GM21360 (cell line): Measurements from ENCODE around the gene SAMD4A.
A peak's percentile ranks its signal among the peaks of the same experiment; 100 is the strongest.

Experiments used
- ATAC-seq: cut with Tn5 transposase; IDR thresholded peaks from one replicate; pipeline ENCODE4 v1.9.1; 2021; ENCODE audit warnings: mild to moderate bottlenecking, moderate library complexity; ENCODE audit not compliant: unreplicated experiment

Gene SAMD4A

GRCh38 chr14:54773171-54774006 is 206.5 kb downstream of the SAMD4A start:
- ATAC-seq: peak; percentile 65

DNA sequence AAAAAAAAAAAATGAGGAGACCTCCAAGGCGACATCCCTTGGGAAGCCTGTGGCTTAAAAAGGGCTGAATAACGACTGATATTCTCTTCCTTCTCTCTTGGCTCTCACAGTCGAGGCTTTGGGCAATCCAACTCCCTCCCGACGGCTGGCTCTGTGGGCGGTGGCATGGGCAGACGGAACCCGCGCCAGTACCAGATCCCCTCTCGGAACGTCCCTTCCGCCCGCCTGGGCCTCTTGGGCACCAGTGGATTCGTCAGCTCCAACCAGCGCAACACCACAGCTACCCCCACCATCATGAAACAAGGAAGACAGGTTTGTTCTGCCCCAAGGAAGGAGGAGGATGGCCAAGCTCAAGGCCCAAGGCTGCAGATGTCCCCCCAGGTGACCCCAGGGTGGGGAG is 207.9 kb downstream of the SAMD4A start:
- ATAC-seq: no peak

DNA sequence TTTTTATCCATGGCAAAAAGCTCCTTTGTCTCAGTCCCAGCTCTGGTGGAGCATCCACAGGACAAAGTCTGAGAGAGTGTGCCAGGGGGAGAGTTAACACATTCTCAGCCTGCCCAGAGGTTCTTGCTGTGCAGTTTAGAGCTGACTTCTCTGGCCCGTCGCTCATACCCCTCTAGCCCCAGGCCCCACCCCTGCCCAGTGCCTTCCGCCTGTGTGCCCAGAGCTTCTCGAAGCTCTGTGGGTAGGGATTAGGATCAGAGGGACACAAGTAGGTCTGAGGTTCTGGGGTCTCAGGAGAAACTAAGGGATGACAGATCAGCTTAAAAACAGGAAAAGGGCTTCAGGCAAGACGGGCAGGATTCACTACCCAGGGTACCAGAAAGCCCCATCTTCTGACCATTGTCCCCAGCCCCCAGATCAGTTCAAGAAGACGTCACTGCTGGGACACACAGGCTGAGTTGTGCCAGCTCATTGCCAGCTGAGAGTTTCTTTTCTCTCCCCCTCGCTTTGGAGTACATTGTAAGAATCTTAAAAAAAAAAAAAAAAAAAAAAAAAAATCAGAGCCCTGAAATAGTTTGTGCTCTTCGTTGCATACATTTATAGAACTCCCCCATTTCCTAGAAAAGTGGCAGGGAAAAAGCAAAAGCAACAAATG is 208.7 kb downstream of the SAMD4A start:
- ATAC-seq: no peak

DNA sequence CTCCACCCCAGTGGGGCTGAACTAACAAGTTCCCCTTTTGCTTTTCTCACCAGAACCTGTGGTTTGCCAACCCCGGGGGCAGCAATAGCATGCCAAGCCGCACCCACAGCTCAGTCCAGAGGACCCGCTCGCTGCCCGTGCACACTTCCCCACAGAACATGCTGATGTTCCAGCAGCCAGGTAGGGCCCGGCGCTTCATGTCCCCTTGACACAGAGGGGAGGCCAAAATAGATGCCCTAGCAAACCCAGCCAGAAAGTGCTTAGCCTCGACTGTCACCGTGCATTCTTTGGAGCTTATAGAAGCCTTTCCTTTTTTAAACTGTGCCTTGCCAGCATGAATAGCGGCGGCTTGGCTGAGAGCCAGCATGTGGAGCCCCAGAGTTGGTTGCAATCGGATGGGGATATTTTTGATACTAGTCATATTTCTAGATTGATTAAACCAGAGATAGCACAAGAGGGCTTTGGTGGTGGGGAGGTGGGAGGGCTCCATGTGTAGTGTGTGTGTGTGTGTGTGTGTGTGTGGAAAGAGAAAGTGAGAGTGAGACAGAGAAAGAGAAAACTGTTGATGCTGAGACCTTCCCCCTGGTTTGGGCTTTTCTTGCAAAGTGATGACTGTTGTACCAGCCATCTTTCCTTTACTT is 209.6 kb downstream of the SAMD4A start:
- no peak for ATAC-seq

- ATAC-seq: no peak
Measured at GRCh38 chr14:54777395-54777794, 210.5 kb downstream of the SAMD4A start.

- ATAC-seq: no peak
Measured at GRCh38 chr14:54778618-54779345, 211.9 kb downstream of the SAMD4A start.

DNA sequence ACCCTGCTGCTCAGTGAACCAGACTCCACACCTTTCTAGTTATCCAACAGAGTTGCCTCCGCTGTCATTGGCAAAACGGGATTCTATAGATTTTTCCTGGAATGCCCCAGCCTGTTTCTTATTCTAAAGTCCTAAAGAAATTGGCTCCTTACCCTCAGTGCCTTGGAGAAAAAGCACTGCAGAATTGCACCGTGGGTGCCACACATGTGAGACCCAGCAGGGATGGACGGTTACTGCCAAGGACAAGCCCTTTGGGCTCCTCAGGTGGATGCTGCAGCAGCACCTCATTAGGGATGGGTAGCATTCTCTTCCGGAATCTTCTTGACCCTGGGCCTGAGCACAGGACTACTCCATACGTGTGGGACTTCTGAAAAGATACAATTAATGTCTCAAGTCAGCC is 214.2 kb downstream of the SAMD4A start:
- no peak for ATAC-seq

DNA sequence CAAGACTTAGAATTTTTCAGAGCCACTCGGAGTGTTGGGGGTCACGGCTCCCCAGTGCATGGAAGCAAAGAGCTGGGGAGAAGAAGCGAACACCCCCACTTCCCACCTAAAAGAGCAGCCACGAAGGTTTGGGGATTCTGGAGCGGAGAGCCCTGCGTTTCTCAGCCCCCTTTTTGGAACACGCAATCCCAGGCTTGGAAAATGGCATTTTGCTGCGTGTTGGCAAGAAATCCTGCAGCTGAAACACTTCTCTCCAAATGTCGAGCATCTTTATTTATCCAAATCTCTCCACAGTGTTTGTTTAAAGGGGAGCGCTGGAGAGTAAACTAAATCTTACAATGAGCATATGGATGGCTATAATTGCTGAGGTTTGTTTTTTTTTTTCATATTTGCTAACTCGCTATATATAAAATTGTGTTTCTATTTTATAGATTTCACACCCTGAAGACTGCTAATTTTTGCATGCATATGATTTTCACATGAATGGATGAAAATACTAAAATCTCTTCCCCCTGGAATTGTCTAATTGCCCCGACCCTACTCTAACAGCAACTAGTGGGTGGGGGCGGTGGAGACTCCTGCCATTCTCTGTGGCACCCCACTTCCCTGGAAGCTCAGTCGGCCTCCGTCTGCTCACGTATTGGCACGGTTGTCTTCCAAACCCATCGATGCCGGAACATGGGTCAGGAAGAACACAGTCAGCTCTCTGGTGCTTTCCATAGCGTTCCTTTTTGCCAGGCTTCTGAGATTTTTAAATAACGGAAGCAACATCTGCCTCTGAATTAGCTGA is 215.2 kb downstream of the SAMD4A start:
- no peak for ATAC-seq

GRCh38 chr14:54782751-54783659 is 216.1 kb downstream of the SAMD4A start:
- ATAC-seq: peak; percentile 84

DNA sequence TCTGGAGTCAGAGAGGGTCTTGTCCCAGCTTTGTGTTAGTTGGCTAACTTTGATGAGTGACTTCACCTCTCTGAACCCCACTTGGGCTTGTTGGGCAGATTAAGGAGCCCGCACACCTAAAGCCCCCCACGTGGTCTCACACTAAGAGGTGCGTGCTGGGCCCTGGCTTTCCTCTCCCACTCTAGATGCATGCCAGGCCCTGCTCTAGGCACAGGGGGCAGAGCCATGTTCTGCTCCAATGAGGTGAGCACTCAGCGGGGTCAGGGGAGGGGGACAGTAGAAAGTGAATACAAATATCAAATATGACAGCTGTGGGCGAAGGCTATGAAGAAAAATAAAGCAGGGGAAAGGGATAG is 216.7 kb downstream of the SAMD4A start:
- ATAC-seq: no peak

DNA sequence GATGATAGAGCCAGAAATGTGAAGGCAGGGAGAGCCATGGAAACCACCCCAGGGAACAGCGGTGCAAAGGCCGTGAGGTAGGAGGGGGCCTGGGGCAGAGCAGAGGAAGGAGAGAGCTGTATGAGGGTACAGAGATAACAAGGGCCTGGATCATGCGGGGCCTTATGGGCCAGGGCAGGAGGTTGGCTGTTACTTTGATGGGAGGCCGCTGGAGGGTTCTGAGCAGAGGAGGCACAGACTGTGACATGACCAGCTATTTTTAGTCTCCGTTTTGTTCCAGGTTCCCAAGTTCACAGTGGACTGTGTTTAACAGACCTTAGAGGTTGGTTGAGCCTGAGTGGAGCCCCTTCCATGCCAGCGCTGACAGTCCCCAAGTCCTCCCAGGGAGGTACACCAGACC is 217.1 kb downstream of the SAMD4A start:
- no peak for ATAC-seq

GRCh38 chr14:54784657-54785056 is 217.7 kb downstream of the SAMD4A start:
- no peak for ATAC-seq

DNA sequence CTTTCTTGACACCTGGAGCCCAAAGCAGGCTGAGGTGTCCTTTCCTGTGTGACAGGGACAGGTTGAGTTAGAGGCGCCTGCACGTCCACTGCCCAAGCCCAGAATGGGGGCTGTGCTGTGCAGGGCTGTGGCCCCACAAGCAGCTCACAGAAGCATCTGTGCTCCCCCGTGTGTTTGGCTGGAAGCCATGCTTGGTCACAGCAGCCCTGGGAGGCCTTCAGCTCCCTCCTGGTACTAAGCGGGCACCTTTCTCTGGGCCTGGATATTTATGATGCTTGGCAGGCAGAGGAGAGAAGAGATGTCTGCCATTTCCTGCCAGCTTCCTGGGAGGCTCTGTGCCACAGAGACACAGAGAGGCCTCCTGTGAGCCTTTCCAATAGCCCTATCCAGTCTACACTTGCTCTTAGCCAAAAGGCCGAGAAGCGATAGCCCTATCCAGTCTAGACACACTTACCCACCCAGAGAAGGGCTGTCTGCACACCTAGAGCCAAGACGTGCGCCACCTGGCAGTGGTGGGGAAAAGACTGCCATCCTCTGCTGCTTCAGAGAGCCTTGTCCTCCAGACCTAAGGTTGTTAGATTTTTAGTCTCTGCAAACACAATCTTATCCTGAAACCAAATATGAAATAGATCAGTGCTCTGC is 218.3 kb downstream of the SAMD4A start:
- ATAC-seq: no peak

GRCh38 chr14:54785778-54786770 is 219.1 kb downstream of the SAMD4A start:
- no peak for ATAC-seq

- ATAC-seq: no peak
Measured at GRCh38 chr14:54786838-54787237, 219.9 kb downstream of the SAMD4A start.

DNA sequence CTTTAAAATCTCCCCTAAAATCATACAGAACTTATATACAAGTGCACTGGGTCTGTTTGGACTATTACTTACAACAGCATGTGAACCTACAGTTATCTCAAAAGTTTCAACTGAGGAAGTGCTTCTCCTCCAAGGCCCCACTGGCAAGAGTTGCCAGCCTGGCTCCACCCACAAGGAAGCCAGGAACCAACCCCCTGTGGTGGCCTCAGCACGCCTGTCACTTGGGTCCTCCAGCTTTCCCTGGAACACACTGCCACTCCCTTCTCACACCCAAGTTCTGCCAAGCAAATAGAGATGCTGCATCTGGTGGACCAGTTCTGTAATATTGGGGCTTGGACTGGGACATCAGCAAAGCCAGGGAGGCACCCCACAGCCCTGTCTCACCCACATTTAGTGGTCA is 220.3 kb downstream of the SAMD4A start:
- no peak for ATAC-seq

GRCh38 chr14:54788701-54789100 is 221.8 kb downstream of the SAMD4A start:
- no peak for ATAC-seq

GRCh38 chr14:54789166-54789565 is 222.2 kb downstream of the SAMD4A start:
- ATAC-seq: no peak
